Measurements from ENCODE around the gene CYSTM1.

CYSTM1 gene

GRCh38 chr5:140215276-140215675 lies 40.3 kb downstream of the CYSTM1 start:
- no peak for DNase-seq

GRCh38 chr5:140216478-140217074 lies 41.6 kb downstream of the CYSTM1 start:
- DNase-seq = no peak

- DNase-seq = no peak
Observed at GRCh38 chr5:140217299-140218026, 42.5 kb downstream of the CYSTM1 start.

- no peak for DNase-seq
Observed at GRCh38 chr5:140219068-140219991, 44.3 kb downstream of the CYSTM1 start.

GRCh38 chr5:140220032-140220697 lies 45.2 kb downstream of the CYSTM1 start:
- no peak for DNase-seq

- DNase-seq = no peak
Observed at GRCh38 chr5:140220698-140221064, 45.7 kb downstream of the CYSTM1 start.

GRCh38 chr5:140221697-140222223 lies 46.8 kb downstream of the CYSTM1 start:
- no peak for DNase-seq

- DNase-seq = no peak
Observed at GRCh38 chr5:140222416-140222815, 47.4 kb downstream of the CYSTM1 start.

- DNase-seq = no peak
Observed at GRCh38 chr5:140223567-140223966, 48.6 kb downstream of the CYSTM1 start.

GRCh38 chr5:140224658-140225057 lies 49.7 kb downstream of the CYSTM1 start:
- no peak for DNase-seq

- no peak for DNase-seq
Observed at GRCh38 chr5:140225396-140225795, 50.4 kb downstream of the CYSTM1 start.

- DNase-seq = no peak
Observed at GRCh38 chr5:140227046-140227445, 52.1 kb downstream of the CYSTM1 start.

- no peak for DNase-seq
Observed at GRCh38 chr5:140228364-140228837, 53.4 kb downstream of the CYSTM1 start.

- DNase-seq = no peak
Observed at GRCh38 chr5:140230373-140230772, 55.4 kb downstream of the CYSTM1 start.

- DNase-seq = no peak
Observed at GRCh38 chr5:140232731-140233130, 57.7 kb downstream of the CYSTM1 start.

GRCh38 chr5:140234377-140234989 lies 59.5 kb downstream of the CYSTM1 start:
- no peak for DNase-seq

- DNase-seq = no peak
Observed at GRCh38 chr5:140235791-140236551, 61.0 kb downstream of the CYSTM1 start.

- DNase-seq = no peak
Observed at GRCh38 chr5:140236891-140237598, 62.1 kb downstream of the CYSTM1 start.

- DNase-seq = no peak
Observed at GRCh38 chr5:140238756-140239155, 63.8 kb downstream of the CYSTM1 start.

GRCh38 chr5:140239461-140239860 lies 64.5 kb downstream of the CYSTM1 start:
- DNase-seq = no peak

Data from stimulated activated CD4-positive, alpha-beta T cell treated with anti-CD3 and anti-CD28 coated beads, Interleukin-2, amount 100 ng/mL, for 24 hours (primary cell).